GM12878 (cell line): ENCODE data around the gene KLHL22. TPM values are rescaled to one million over a fixed set of nuclear protein-coding genes. Genes with fewer than 3 reads are reported as not detected.

Source experiments
- ATF2 ChIP-seq: IDR thresholded peaks from 2 replicates; pipeline ENCODE4 v1.6.1; 2012; ENCODE audit warnings: low read length, inconsistent platforms
- CREB1 ChIP-seq: IDR thresholded peaks from 2 replicates; pipeline ENCODE4 v1.6.1; 2012; ENCODE audit warnings: low read depth, mild to moderate bottlenecking, inconsistent platforms
- EED ChIP-seq: sonication (generic); IDR thresholded peaks from 2 replicates; pipeline ENCODE4 v1.6.1; 2016; ENCODE audit warnings: antibody characterized with exemption, low read depth
- FOXM1 ChIP-seq: IDR thresholded peaks from 2 replicates; pipeline ENCODE4 v1.6.1; 2012; ENCODE audit warnings: low read depth, mild to moderate bottlenecking, inconsistent platforms, low read length, moderate library complexity
- GATAD2B ChIP-seq: fragments of 450-650 bp; conservative IDR thresholded peaks from 2 replicates; pipeline ENCODE4 v1.6.1; 2017; ENCODE audit warnings: low read depth, mild to moderate bottlenecking, moderate library complexity
- IKZF2 ChIP-seq, 2 experiments: fragments of 450-650 bp; IDR thresholded peaks; 2 replicates each; pipeline ENCODE4 v1.6.1; 2017; ENCODE audit warnings: mild to moderate bottlenecking in 2 of 2, moderate library complexity in 2 of 2
- NR2C1 ChIP-seq: fragments of 450-650 bp; IDR thresholded peaks from 2 replicates; pipeline ENCODE4 v1.6.1; 2017; ENCODE audit warnings: antibody characterized with exemption, mild to moderate bottlenecking, moderate library complexity
- NR2F1 ChIP-seq: fragments of 450-650 bp; conservative IDR thresholded peaks from 2 replicates; pipeline ENCODE4 v1.6.1; 2017; ENCODE audit warnings: mild to moderate bottlenecking
- PRDM15 ChIP-seq: fragments of 450-650 bp; formaldehyde crosslinking; IDR thresholded peaks from 2 replicates; pipeline ENCODE4 v1.4.0; 2020; ENCODE audit warnings: mild to moderate bottlenecking, moderate library complexity
- RELA ChIP-seq: fragments of 450-650 bp; IDR thresholded peaks from 2 replicates; pipeline ENCODE4 v1.8.0; 2014; ENCODE audit warnings: borderline replicate concordance; ENCODE audit not compliant: partially characterized antibody
- SIX5 ChIP-seq: IDR thresholded peaks from 2 replicates; pipeline ENCODE4 v1.6.1; 2011; ENCODE audit warnings: mild to moderate bottlenecking, low read depth, low read length, moderate library complexity; ENCODE audit not compliant: severe bottlenecking
- SPI1 ChIP-seq: IDR thresholded peaks from 2 replicates; pipeline ENCODE4 v1.6.1; 2011; ENCODE audit warnings: low read depth, mild to moderate bottlenecking, low read length, moderate library complexity, borderline replicate concordance; ENCODE audit not compliant: insufficient read depth
- SUZ12 ChIP-seq: fragments of 200-600 bp; sonication (generic); IDR thresholded peaks from one replicate; pipeline ENCODE4 v1.6.1; 2018; ENCODE audit warnings: antibody characterized with exemption, mild to moderate bottlenecking; ENCODE audit not compliant: unreplicated experiment
- YY1 ChIP-seq: IDR thresholded peaks from 2 replicates; pipeline ENCODE4 v1.6.1; 2011; ENCODE audit warnings: low read depth, mild to moderate bottlenecking, low read length
- ZBTB40 ChIP-seq: fragments of 450-650 bp; IDR thresholded peaks from 2 replicates; pipeline ENCODE4 v1.6.1; 2016; ENCODE audit warnings: mild to moderate bottlenecking, moderate library complexity, borderline replicate concordance
- polyA plus RNA-seq, 11 experiments: library from polyadenylated mRNA; depleted of rRNA in 4 of 11; unstranded in 6 of 11; stranded (reverse) in 5 of 11; fragments of >200 nt; fragmentation: Nextera tagmentation in 4 of 11; fragmentation: Illumina TruSeq in 1 of 11; extraction: Ambion mirVana in 4 of 11; extraction: Trizol in 1 of 11; gene quantifications; 1 replicate in 1 of 11; 2 replicates in 10 of 11; pipeline versions ENCODE4 v1.2.1 to v1.2.3, GENCODE V29; 2011 to 2016; ENCODE audit warnings: inconsistent platforms in 2 of 11, missing spikeins in 2 of 11, low read depth in 1 of 11
- total RNA-seq, 4 experiments: library from RNA; depleted of rRNA in 3 of 4; stranded (reverse); fragments of >200 nt in 3 of 4; fragmentation: Illumina TruSeq in 1 of 4; extraction: Trizol in 1 of 4; gene quantifications; 2 replicates each; pipeline versions ENCODE4 v1.2.1 to v1.2.3, GENCODE V29; 2013 to 2021

Gene KLHL22
- total and polyA plus RNA-seq, 10 of the 15 experiments (the other 5 are each of a cell fraction or from before 2014, with no cell fraction given), result 0.06 to 22.1 (median 14.2) TPM

GRCh38 chr22:20507253-20508066 is 11.9 kb upstream of the KLHL22 start, which contains the start of gene MED15 (continued):
- TF ChIP-seq ATF2, result no peak
- no peak for TF ChIP-seq SUZ12
- TF ChIP-seq YY1, result peak; percentile 88
- peak; percentile 27; the same call in 1 of the 2 replicates for TF ChIP-seq SPI1
- TF ChIP-seq ZBTB40, result peak; percentile 96
- 0 out of 2 replicates have a peak, but pooled peaks have one; percentile 21 for TF ChIP-seq NR2F1
- peak; percentile 99 for TF ChIP-seq SIX5
- no peak for TF ChIP-seq PRDM15 (CRISPR knock-in tag)
- 0 out of 4 replicates have a peak, but pooled peaks of 1 of the 2 experiments have one; percentile 24 for TF ChIP-seq IKZF2 (IDR thresholded peaks at IDR 0.05)
- TF ChIP-seq FOXM1, result no peak
- peak; percentile 94; the same call in 1 of the 2 replicates for TF ChIP-seq GATAD2B
- peak; percentile 97 for TF ChIP-seq NR2C1
- TF ChIP-seq RELA, result peak; percentile 78
- TF ChIP-seq EED, result peak; percentile 30; the same call in 1 of the 2 replicates
- peak; percentile 72 for TF ChIP-seq CREB1
